ENCODE results near the gene MYBPHL.
"Not testable (repeated sequence)": the region's sequence is repeated elsewhere in the genome, so short reads cannot be mapped to it uniquely, and the experiment has no call there.

The MYBPHL gene

GRCh38 chr1:109292364-109292763 lies 14.4 kb downstream of the MYBPHL start:
- Histone ChIP-seq H2BK12ac (ENCODE audit: low read length) (no peak overlapping the region), H3K4me3 (ENCODE audit: low read length in 2 of 2) (no peak overlapping the region), H3K36me3 (replicated peaks in 1 of 2; ENCODE audit: control insufficient read depth in 2 of 2, insufficient read depth in 2 of 2, low read length in 2 of 2) (no peaks in the 10 kb centered on the region), H3K4me2 (ENCODE audit: insufficient read depth, low read length, poor library complexity, severe bottlenecking) (no peak overlapping the region), H3K18ac (ENCODE audit: low read length) (no peak overlapping the region), H4K91ac (ENCODE audit: low read depth, low read length, poor library complexity) (no peak overlapping the region), H3K27me3 (ENCODE audit: control insufficient read depth in 3 of 3, insufficient read depth in 3 of 3, low read depth in 1 of 3, low read length in 3 of 3) (no peaks in the 10 kb centered on the region), H2BK5ac (ENCODE audit: low read length) (no peak overlapping the region), H3K9me3 (replicated peaks in 1 of 2; ENCODE audit: control insufficient read depth in 2 of 2, insufficient read depth in 1 of 2, low read depth in 1 of 2, low read length in 2 of 2) (no peaks in the 10 kb centered on the region), H2AFZ (ENCODE audit: low read length) (peak overlapping the region; percentile 67), H3K27ac (replicated peaks; ENCODE audit: low read length) (no peak overlapping the region), H4K8ac (ENCODE audit: low read depth, low read length) (no peak overlapping the region), H2AK5ac (ENCODE audit: low read depth, low read length) (no peak overlapping the region), H2BK120ac (ENCODE audit: low read depth, low read length) (no peak overlapping the region), H3K9ac (ENCODE audit: low read depth, low read length, poor library complexity) (no peak overlapping the region), H3K14ac (ENCODE audit: low read length) (no peak overlapping the region), H2BK15ac (ENCODE audit: low read length) (no peak overlapping the region), H3K23ac (ENCODE audit: low read depth, low read length, poor library complexity) (no peak overlapping the region), H3K79me1 (ENCODE audit: low read depth, low read length) (no peaks in the 10 kb centered on the region), H3K4me1 (ENCODE audit: control insufficient read depth in 2 of 2, insufficient read depth in 1 of 2, low read depth in 1 of 2, low read length in 2 of 2) (no peaks in the 10 kb centered on the region), H3K4ac (ENCODE audit: low read length) (no peak overlapping the region)
- DNase-seq (ENCODE audit: low spot score): no peak
- WGBS, 2 donors (ENCODE audit: extremely low coverage in 2 of 2, insufficient read length in 2 of 2, insufficient replicate concordance in 1 of 2): no CpG with 5 or more reads among the region's 9 CpGs

GRCh38 chr1:109290998-109291397 lies 15.8 kb downstream of the MYBPHL start:
- no peak overlapping the region for H2BK12ac ChIP-seq (ENCODE audit: low read length)
- H4K8ac ChIP-seq (ENCODE audit: low read depth, low read length): no peak overlapping the region
- no peaks in the 10 kb centered on the region for H3K4me1 ChIP-seq (ENCODE audit: control insufficient read depth in 2 of 2, insufficient read depth in 1 of 2, low read depth in 1 of 2, low read length in 2 of 2)
- H3K4ac ChIP-seq (ENCODE audit: low read length): no peak overlapping the region
- no peaks in the 10 kb centered on the region for H3K36me3 ChIP-seq (replicated peaks in 1 of 2; ENCODE audit: control insufficient read depth in 2 of 2, insufficient read depth in 2 of 2, low read length in 2 of 2)
- no peak overlapping the region for H3K9ac ChIP-seq (ENCODE audit: low read depth, low read length, poor library complexity)
- H3K27ac ChIP-seq (replicated peaks; ENCODE audit: low read length): no peak overlapping the region
- no peak for DNase-seq (ENCODE audit: low spot score)
- no peak overlapping the region for H3K18ac ChIP-seq (ENCODE audit: low read length)
- no peak overlapping the region for H2BK5ac ChIP-seq (ENCODE audit: low read length)
- no peaks in the 10 kb centered on the region for H3K27me3 ChIP-seq (ENCODE audit: control insufficient read depth in 3 of 3, insufficient read depth in 3 of 3, low read depth in 1 of 3, low read length in 3 of 3)
- H3K9me3 ChIP-seq (replicated peaks in 1 of 2; ENCODE audit: control insufficient read depth in 2 of 2, insufficient read depth in 1 of 2, low read depth in 1 of 2, low read length in 2 of 2): no peaks in the 10 kb centered on the region
- H2BK15ac ChIP-seq (ENCODE audit: low read length): no peak overlapping the region
- no peak overlapping the region for H4K91ac ChIP-seq (ENCODE audit: low read depth, low read length, poor library complexity)
- H3K14ac ChIP-seq (ENCODE audit: low read length): no peak overlapping the region
- no peaks in the 10 kb centered on the region for H3K79me1 ChIP-seq (ENCODE audit: low read depth, low read length)
- no peak overlapping the region for H3K23ac ChIP-seq (ENCODE audit: low read depth, low read length, poor library complexity)
- H2BK120ac ChIP-seq (ENCODE audit: low read depth, low read length): no peak overlapping the region
- H2AK5ac ChIP-seq (ENCODE audit: low read depth, low read length): no peak overlapping the region
- H3K4me3 ChIP-seq (ENCODE audit: low read length in 2 of 2): no peak overlapping the region
- H2AFZ ChIP-seq (ENCODE audit: low read length): peak overlapping the region; percentile 28
- no CpG with 5 or more reads among the region's 6 CpGs for WGBS, 2 donors (ENCODE audit: extremely low coverage in 2 of 2, insufficient read length in 2 of 2, insufficient replicate concordance in 1 of 2)
- H3K4me2 ChIP-seq (ENCODE audit: insufficient read depth, low read length, poor library complexity, severe bottlenecking): no peak overlapping the region

- H3K4ac ChIP-seq (ENCODE audit: low read length): no peak overlapping the region
- H2BK120ac ChIP-seq (ENCODE audit: low read depth, low read length): no peak overlapping the region
- no peak overlapping the region for H2AK5ac ChIP-seq (ENCODE audit: low read depth, low read length)
- no peak overlapping the region for H3K27ac ChIP-seq (replicated peaks; ENCODE audit: low read length)
- H3K4me3 ChIP-seq (ENCODE audit: low read length in 2 of 2): no peak overlapping the region
- peaks cover 0 to 5% of the 10 kb centered on the region in 2 donors for H3K4me1 ChIP-seq (ENCODE audit: control insufficient read depth in 2 of 2, insufficient read depth in 1 of 2, low read depth in 1 of 2, low read length in 2 of 2)
- H2AFZ ChIP-seq (ENCODE audit: low read length): peak overlapping the region; percentile 6
- H2BK15ac ChIP-seq (ENCODE audit: low read length): no peak overlapping the region
- no peaks in the 10 kb centered on the region for H3K79me1 ChIP-seq (ENCODE audit: low read depth, low read length)
- no peak for DNase-seq (ENCODE audit: low spot score)
- no peak overlapping the region for H3K23ac ChIP-seq (ENCODE audit: low read depth, low read length, poor library complexity)
- no peaks in the 10 kb centered on the region for H3K9me3 ChIP-seq (replicated peaks in 1 of 2; ENCODE audit: control insufficient read depth in 2 of 2, insufficient read depth in 1 of 2, low read depth in 1 of 2, low read length in 2 of 2)
- H4K91ac ChIP-seq (ENCODE audit: low read depth, low read length, poor library complexity): no peak overlapping the region
- no peak overlapping the region for H3K18ac ChIP-seq (ENCODE audit: low read length)
- no peaks in the 10 kb centered on the region for H3K27me3 ChIP-seq (ENCODE audit: control insufficient read depth in 3 of 3, insufficient read depth in 3 of 3, low read depth in 1 of 3, low read length in 3 of 3)
- no peak overlapping the region for H3K9ac ChIP-seq (ENCODE audit: low read depth, low read length, poor library complexity)
- WGBS, 2 donors (ENCODE audit: extremely low coverage in 2 of 2, insufficient read length in 2 of 2, insufficient replicate concordance in 1 of 2): no CpG with 5 or more reads among the region's 1 CpG
- no peak overlapping the region for H3K4me2 ChIP-seq (ENCODE audit: insufficient read depth, low read length, poor library complexity, severe bottlenecking)
- no peak overlapping the region for H3K14ac ChIP-seq (ENCODE audit: low read length)
- H2BK12ac ChIP-seq (ENCODE audit: low read length): no peak overlapping the region
- H4K8ac ChIP-seq (ENCODE audit: low read depth, low read length): no peak overlapping the region
- no peaks in the 10 kb centered on the region for H3K36me3 ChIP-seq (replicated peaks in 1 of 2; ENCODE audit: control insufficient read depth in 2 of 2, insufficient read depth in 2 of 2, low read length in 2 of 2)
- H2BK5ac ChIP-seq (ENCODE audit: low read length): no peak overlapping the region
These were observed 16.7 kb downstream of the MYBPHL start for GRCh38 chr1:109290137-109290536.

GRCh38 chr1:109286762-109287161 lies 20.0 kb downstream of the MYBPHL start:
- H2BK5ac ChIP-seq (ENCODE audit: low read length); H3K23ac ChIP-seq (ENCODE audit: low read depth, low read length, poor library complexity); H3K27me3 ChIP-seq (ENCODE audit: control insufficient read depth in 3 of 3, insufficient read depth in 3 of 3, low read depth in 1 of 3, low read length in 3 of 3); H3K27ac ChIP-seq (replicated peaks; ENCODE audit: low read length); H2BK15ac ChIP-seq (ENCODE audit: low read length); H3K18ac ChIP-seq (ENCODE audit: low read length); H4K8ac ChIP-seq (ENCODE audit: low read depth, low read length); H3K4ac ChIP-seq (ENCODE audit: low read length); H3K9me3 ChIP-seq (replicated peaks in 1 of 2; ENCODE audit: control insufficient read depth in 2 of 2, insufficient read depth in 1 of 2, low read depth in 1 of 2, low read length in 2 of 2); H2BK120ac ChIP-seq (ENCODE audit: low read depth, low read length); H3K9ac ChIP-seq (ENCODE audit: low read depth, low read length, poor library complexity); H2AFZ ChIP-seq (ENCODE audit: low read length); H3K4me3 ChIP-seq (ENCODE audit: low read length in 2 of 2); DNase-seq (ENCODE audit: low spot score); H2AK5ac ChIP-seq (ENCODE audit: low read depth, low read length); H3K4me2 ChIP-seq (ENCODE audit: insufficient read depth, low read length, poor library complexity, severe bottlenecking); H2BK12ac ChIP-seq (ENCODE audit: low read length); H3K14ac ChIP-seq (ENCODE audit: low read length); H3K36me3 ChIP-seq (replicated peaks in 1 of 2; ENCODE audit: control insufficient read depth in 2 of 2, insufficient read depth in 2 of 2, low read length in 2 of 2); H4K91ac ChIP-seq (ENCODE audit: low read depth, low read length, poor library complexity): not testable (repeated sequence)
- WGBS, 2 donors (ENCODE audit: extremely low coverage in 2 of 2, insufficient read length in 2 of 2, insufficient replicate concordance in 1 of 2): no CpG with 5 or more reads among the region's 5 CpGs
- peaks cover 10% of the 10 kb centered on the region for H3K79me1 ChIP-seq (ENCODE audit: low read depth, low read length)
- H3K4me1 ChIP-seq (ENCODE audit: control insufficient read depth in 2 of 2, insufficient read depth in 1 of 2, low read depth in 1 of 2, low read length in 2 of 2): peaks cover 8 to 16% of the 10 kb centered on the region in 2 donors

Data from neuronal stem cell (in vitro differentiated cells).